ENCODE measurements around the gene CHCHD6. TPM values are rescaled to one million over a fixed set of nuclear protein-coding genes. Genes with fewer than 3 reads are reported as not detected.

Gene CHCHD6
- total RNA-seq, 1 experiment from 2014 or later: 33.0 TPM

DNA sequence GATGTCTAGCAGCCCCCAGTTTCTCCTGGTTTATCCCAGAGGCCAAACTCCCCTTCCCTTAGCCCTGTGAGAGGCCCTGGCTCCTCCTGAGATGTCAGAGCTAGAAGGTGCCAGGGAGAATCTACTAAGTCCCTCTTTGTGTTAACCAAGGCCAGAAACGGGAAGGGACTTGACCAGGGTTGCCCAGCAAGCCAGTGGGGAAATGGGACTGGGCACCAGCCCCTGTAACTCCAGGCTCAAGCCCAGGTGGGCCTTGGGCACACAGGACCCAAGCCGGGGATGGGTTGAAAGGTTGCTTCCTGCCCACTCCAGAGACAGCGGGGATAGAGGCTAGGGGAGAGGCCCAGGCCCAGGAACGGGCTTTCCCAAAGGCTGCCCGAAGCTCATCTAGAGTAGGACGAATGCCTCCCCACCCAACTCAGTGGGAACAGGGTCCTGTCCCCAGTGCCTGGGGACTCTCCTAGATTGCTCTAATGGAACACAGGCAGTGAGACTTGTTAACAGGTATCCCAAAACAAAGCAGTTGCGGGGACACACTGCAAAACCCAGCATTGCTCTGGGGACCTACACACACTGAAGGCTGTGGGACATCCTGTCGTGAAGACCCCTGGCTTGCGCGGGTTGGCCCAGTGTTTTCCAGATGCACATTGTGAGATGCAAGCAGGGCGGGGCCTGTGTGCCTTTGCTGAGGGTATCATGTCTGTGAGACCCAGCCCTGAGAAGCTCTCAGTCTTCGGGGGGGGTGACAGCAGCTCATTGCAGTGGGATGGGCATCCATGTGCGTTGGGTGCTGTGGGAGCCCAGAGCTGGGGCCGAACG is 36.2 kb upstream of the CHCHD6 start:
- H3K4me2 ChIP-seq (ENCODE audit: low read length): no peak overlapping the region
- BruUV-seq (replicated peaks): no TSS peak
- ChIA-PET POLR2A (ENCODE audit: unreplicated experiment) (no interaction called here), CTCF (no interaction called here)
- DNase-seq (no peak), ATAC-seq (no peak)
- no peaks in the 10 kb centered on the region for H4K20me1 ChIP-seq (ENCODE audit: low read length)
- no peaks in the 10 kb centered on the region for H3F3A ChIP-seq (ENCODE audit: low read length, unreplicated experiment)
- H2AFZ ChIP-seq (ENCODE audit: low read length): no peak overlapping the region
- no peaks in the 10 kb centered on the region for H3K27me3 ChIP-seq (ENCODE audit: low read length)
- no peak overlapping the region for H3K9ac ChIP-seq (ENCODE audit: low read length)
- H3K79me2 ChIP-seq (ENCODE audit: low read length): no peaks in the 10 kb centered on the region
- TF ChIP-seq, protein P1, sequence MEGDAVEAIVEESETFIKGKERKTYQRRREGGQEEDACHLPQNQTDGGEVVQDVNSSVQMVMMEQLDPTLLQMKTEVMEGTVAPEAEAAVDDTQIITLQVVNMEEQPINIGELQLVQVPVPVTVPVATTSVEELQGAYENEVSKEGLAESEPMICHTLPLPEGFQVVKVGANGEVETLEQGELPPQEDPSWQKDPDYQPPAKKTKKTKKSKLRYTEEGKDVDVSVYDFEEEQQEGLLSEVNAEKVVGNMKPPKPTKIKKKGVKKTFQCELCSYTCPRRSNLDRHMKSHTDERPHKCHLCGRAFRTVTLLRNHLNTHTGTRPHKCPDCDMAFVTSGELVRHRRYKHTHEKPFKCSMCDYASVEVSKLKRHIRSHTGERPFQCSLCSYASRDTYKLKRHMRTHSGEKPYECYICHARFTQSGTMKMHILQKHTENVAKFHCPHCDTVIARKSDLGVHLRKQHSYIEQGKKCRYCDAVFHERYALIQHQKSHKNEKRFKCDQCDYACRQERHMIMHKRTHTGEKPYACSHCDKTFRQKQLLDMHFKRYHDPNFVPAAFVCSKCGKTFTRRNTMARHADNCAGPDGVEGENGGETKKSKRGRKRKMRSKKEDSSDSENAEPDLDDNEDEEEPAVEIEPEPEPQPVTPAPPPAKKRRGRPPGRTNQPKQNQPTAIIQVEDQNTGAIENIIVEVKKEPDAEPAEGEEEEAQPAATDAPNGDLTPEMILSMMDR (conservative IDR thresholded peaks at IDR 0.05; ENCODE audit: low read depth, low read length): no peak
- TF ChIP-seq EZH2phosphoT487 (IDR thresholded peaks at IDR 0.05; ENCODE audit: borderline replicate concordance, low read length) (no peak), EZH2 (IDR thresholded peaks at IDR 0.05; ENCODE audit: low read length, unreplicated experiment) (no peak)
- H3K9me2 ChIP-seq (replicated peaks; ENCODE audit: low read length): no peaks in the 10 kb centered on the region
- no peaks in the 10 kb centered on the region for H3K4me1 ChIP-seq (ENCODE audit: insufficient read depth, low read length)
- no peaks in the 10 kb centered on the region for H3K9me3 ChIP-seq (ENCODE audit: low read length)
- no peaks in the 10 kb centered on the region for H3K36me3 ChIP-seq (ENCODE audit: low read depth, low read length)
- H3K4me3 ChIP-seq (ENCODE audit: low read length): no peak overlapping the region
- intact Hi-C loops (cut with micrococcal nuclease): no loop called here
- no peak overlapping the region for H3K27ac ChIP-seq (ENCODE audit: low read length)

DNA sequence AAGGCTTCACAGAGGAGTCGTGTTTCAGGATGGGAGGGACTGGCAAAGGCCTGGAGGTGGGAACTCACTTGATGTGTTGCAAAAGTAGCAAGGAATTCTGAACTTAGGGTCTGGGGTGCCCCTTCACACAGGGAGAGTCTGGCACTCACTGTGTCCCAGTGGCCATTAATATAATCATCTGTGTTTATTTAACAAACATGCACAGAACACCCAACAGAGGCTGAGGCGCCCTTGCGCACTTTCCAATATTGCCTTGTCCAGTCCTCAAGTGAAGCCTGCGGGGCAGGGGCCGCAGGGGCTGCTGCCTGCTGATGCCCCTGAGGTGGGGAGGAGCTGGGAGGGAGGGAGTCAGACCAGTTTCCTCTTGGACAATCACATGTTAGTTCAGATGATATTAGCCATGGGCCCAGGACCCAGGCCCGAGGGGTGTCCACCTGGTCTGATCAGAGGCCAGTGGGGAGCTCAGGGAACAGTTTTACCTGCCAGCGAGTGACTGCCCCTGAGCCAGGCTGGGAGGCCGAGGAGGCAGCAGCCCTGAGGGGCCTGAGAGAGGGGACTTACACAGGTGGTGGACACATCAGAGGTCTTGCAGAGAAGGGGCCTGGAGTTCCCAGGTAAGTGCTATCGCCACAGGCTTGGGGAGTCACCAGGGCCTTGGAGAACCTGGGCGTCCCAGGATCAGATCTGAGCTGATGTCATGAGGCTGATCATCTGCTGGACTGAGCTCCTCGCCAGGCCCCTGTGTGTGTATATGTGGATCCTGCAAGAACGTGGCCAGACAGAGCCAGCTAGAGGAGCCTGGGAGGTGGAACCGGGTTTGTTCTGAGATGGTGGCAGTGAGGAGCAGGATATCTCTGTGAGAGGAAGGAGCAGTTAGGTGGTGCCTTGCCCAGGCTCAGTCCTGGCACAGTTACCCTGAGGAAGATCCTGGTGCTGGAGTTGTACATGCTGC is 35.3 kb upstream of the CHCHD6 start:
- Histone ChIP-seq H3K27me3 (ENCODE audit: low read length) (no peaks in the 10 kb centered on the region), H3K27ac (ENCODE audit: low read length) (no peak overlapping the region), H3F3A (ENCODE audit: low read length, unreplicated experiment) (no peaks in the 10 kb centered on the region), H3K9me2 (replicated peaks; ENCODE audit: low read length) (no peaks in the 10 kb centered on the region), H3K4me3 (ENCODE audit: low read length) (no peak overlapping the region), H3K4me2 (ENCODE audit: low read length) (no peak overlapping the region), H3K4me1 (ENCODE audit: insufficient read depth, low read length) (no peaks in the 10 kb centered on the region), H4K20me1 (ENCODE audit: low read length) (no peaks in the 10 kb centered on the region), H3K9me3 (ENCODE audit: low read length) (no peaks in the 10 kb centered on the region), H3K36me3 (ENCODE audit: low read depth, low read length) (no peaks in the 10 kb centered on the region), H3K79me2 (ENCODE audit: low read length) (no peaks in the 10 kb centered on the region), H2AFZ (ENCODE audit: low read length) (no peak overlapping the region), H3K9ac (ENCODE audit: low read length) (no peak overlapping the region)
- POLR2A ChIA-PET (ENCODE audit: unreplicated experiment): no interaction called here
- no peak for DNase-seq
- BruUV-seq (replicated peaks): no TSS peak
- TF ChIP-seq, protein P1 (conservative IDR thresholded peaks at IDR 0.05; ENCODE audit: low read depth, low read length): no peak
- no peak for TF ChIP-seq EZH2phosphoT487 (IDR thresholded peaks at IDR 0.05; ENCODE audit: borderline replicate concordance, low read length)
- TF ChIP-seq EZH2 (IDR thresholded peaks at IDR 0.05; ENCODE audit: low read length, unreplicated experiment): no peak
- intact Hi-C loops (cut with micrococcal nuclease): no loop called here
- CTCF ChIA-PET: no interaction called here
- no peak for ATAC-seq

All from PC-3 (cell line).